OCI-LY7 (cell line): ENCODE data around the gene SH3RF3. TPM values are rescaled to one million over a fixed set of nuclear protein-coding genes. Genes with fewer than 3 reads are reported as not detected.

Experiments used
- BruUV-seq: library from RNA; stranded (reverse); fragments of 400-500 nt; replicated peaks from 2 replicates; lab custom pipeline; 2021; lab: Mats Ljungman, UMichigan
- CTCF ChIA-PET: fragments of 300-600 bp; sonication (Branson Sonifier 250); formaldehyde crosslinking; loops from one replicate; lab custom pipeline; 2022; ENCODE audit warnings: antibody characterized with exemption; ENCODE audit not compliant: unreplicated experiment; lab: Charles Lee
- POLR2A ChIA-PET: fragments of 300-600 bp; sonication (Branson Sonifier 250); formaldehyde crosslinking; loops from one replicate; lab custom pipeline; 2022; ENCODE audit warnings: antibody characterized with exemption; lab: Charles Lee
- DNase-seq: peaks from one replicate; pipeline ENCODE4 v3.0.0-alpha.2; 2015; ENCODE audit warnings: low spot score
- H2AFZ ChIP-seq: fragments of 200-600 bp; sonication (generic), shearing (Covaris generic); 2 replicates; pipeline ENCODE4 v1.6.1; 2014; ENCODE audit warnings: mild to moderate bottlenecking, antibody characterized with exemption, low read length, moderate library complexity
- H3K27ac ChIP-seq: fragments of 200-600 bp; sonication (generic); 2 replicates; pipeline ENCODE4 v1.5.1; 2014; ENCODE audit warnings: mixed run types, low read depth, mild to moderate bottlenecking, moderate library complexity, low read length, inconsistent platforms; ENCODE audit not compliant: poor library complexity, severe bottlenecking
- H3K36me3 ChIP-seq: fragments of 200-600 bp; sonication (generic); 2 replicates; pipeline ENCODE4 v1.6.1; 2014; ENCODE audit warnings: mild to moderate bottlenecking, antibody characterized with exemption, low read length, moderate library complexity, mixed read lengths; ENCODE audit not compliant: insufficient read depth
- H3K4me1 ChIP-seq: fragments of 200-600 bp; sonication (generic); 2 replicates; pipeline ENCODE4 v1.5.1; 2014; ENCODE audit warnings: mild to moderate bottlenecking, low read length; ENCODE audit not compliant: insufficient read depth, poor library complexity, severe bottlenecking
- H3K4me2 ChIP-seq: fragments of 200-600 bp; sonication (generic); 2 replicates; pipeline ENCODE4 v1.6.1; 2014; ENCODE audit warnings: mild to moderate bottlenecking, low read length
- H3K4me3 ChIP-seq: fragments of 200-600 bp; sonication (generic); 2 replicates; pipeline ENCODE4 v1.5.1; 2014; ENCODE audit warnings: mild to moderate bottlenecking, low read depth, low read length; ENCODE audit not compliant: poor library complexity, severe bottlenecking
- H3K79me2 ChIP-seq: fragments of 200-600 bp; sonication (generic); 2 replicates; pipeline ENCODE4 v1.6.1; 2016; ENCODE audit warnings: low read depth, mild to moderate bottlenecking, low read length, moderate library complexity, mixed read lengths; ENCODE audit not compliant: insufficient read depth
- H3K9me2 ChIP-seq: fragments of 200-600 bp; sonication (generic); 2 replicates; pipeline ENCODE4 v1.6.1; 2016; ENCODE audit warnings: mild to moderate bottlenecking, low read length, mixed read lengths; ENCODE audit not compliant: insufficient read depth
- H3K9me3 ChIP-seq: fragments of 200-600 bp; sonication (generic); 2 replicates; pipeline ENCODE4 v1.6.1; 2014; ENCODE audit warnings: mild to moderate bottlenecking, mixed run types, low read length, mixed read lengths
- H4K20me1 ChIP-seq: fragments of 200-600 bp; sonication (generic); 2 replicates; pipeline ENCODE4 v1.6.1; 2014; ENCODE audit warnings: mild to moderate bottlenecking, antibody characterized with exemption, low read length, moderate library complexity, mixed read lengths; ENCODE audit not compliant: insufficient read depth
- CTCF ChIP-seq: fragments of 200-600 bp; sonication (generic); conservative IDR thresholded peaks from 2 replicates; pipeline ENCODE4 v1.5.1; 2014; ENCODE audit warnings: mild to moderate bottlenecking, antibody characterized with exemption, low read length, moderate library complexity, mixed read lengths
- EZH2phosphoT487 ChIP-seq: fragments of 200-600 bp; sonication (generic); IDR thresholded peaks from 2 replicates; pipeline ENCODE4 v1.6.1; 2018; ENCODE audit warnings: low read depth, borderline replicate concordance, mild to moderate bottlenecking, mixed run types, antibody characterized with exemption, low read length, moderate library complexity, mixed read lengths
- intact Hi-C: fragments of 100-400 bp; cut with micrococcal nuclease; formaldehyde crosslinking; loops from one replicate; pipeline ENCODE4 v1.10.0; 2022; ENCODE audit not compliant: unreplicated experiment
- total RNA-seq, 2 experiments: library from RNA; depleted of rRNA in 1 of 2; stranded (reverse); fragments of >200 nt in 1 of 2; shearing (Covaris generic) in 1 of 2; gene quantifications; 2 replicates each; pipeline ENCODE4 v1.2.3, GENCODE V29; 2014 to 2022

The SH3RF3 gene
- total RNA-seq, 2 experiments from 2014 or later: not detected

DNA sequence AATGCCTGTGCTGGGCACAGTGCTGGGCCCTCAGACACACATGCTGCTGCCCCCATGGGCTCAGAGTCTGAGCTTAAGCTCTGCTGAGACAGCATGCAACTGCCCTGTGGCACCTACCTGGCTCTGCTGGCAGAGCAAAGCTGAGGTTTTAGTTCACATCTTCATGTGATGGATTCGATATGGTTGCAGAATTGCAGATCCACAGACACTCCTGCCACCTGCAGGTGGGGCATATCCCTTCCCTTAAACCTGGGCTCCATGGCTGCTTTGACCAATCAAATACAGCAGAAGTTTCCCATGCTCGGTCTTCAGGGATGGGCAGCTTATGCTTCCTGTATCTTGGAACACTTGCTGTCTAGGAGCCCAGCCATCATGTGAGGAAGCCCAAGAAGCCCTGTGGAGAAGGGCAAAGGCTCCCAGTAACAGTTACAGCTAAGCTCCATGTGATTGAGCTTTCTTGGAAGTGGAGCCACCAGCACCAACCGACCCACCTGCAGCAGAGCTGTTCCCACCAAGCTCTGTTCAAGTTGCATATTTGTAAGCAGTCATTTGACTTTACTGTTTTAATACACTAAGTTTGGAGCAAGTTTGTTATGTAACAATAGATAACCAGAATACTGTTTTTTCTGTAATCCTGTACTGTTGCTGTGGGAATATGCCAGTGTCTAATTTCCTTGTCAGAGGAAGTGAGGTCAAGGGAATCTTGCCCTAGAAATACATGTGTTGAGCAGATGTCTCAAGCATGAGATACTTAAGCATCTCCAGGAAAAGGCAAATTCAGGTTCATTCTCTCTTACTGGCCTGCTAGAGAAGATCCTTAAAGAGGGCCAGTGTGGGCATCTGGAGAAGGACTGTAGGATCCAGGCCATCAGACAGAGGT is 79.3 kb downstream of the SH3RF3 start:
- H3K9me3 ChIP-seq: no peaks in the 10 kb centered on the region
- no peaks in the 10 kb centered on the region for H3K79me2 ChIP-seq
- intact Hi-C loops: no loop called here
- no peak overlapping the region for H3K4me3 ChIP-seq
- ChIA-PET POLR2A (no interaction called here), CTCF (no interaction called here)
- no peaks in the 10 kb centered on the region for H3K9me2 ChIP-seq
- no peaks in the 10 kb centered on the region for H3K36me3 ChIP-seq
- no peak for DNase-seq
- H4K20me1 ChIP-seq: no peaks in the 10 kb centered on the region
- TF ChIP-seq CTCF: 0 out of 2 replicates have a peak, but pooled peaks have one; percentile 22
- no peak for TF ChIP-seq EZH2phosphoT487
- BruUV-seq: no TSS peak
- no peak overlapping the region for H3K27ac ChIP-seq
- H3K4me1 ChIP-seq: no peaks in the 10 kb centered on the region
- no peak overlapping the region for H3K4me2 ChIP-seq
- no peak overlapping the region for H2AFZ ChIP-seq

DNA sequence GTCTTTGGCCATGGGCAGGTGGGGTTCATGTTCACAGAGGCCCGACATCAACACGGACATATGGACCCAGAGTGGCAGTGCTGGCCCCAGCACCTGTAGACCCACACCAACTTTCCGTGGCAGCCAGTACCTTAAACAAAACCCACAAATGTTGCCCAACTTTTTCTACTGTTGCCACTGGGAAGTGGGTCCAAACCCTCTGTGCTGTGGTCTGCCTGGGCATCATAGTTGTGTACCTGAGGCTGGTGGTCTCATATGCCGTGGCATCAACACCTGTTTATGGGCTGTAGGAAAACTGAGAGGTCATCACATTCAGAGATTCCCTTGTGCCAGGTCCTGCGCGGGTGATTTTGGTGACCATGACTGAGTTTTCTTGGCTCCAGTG is 79.9 kb downstream of the SH3RF3 start:
- Histone ChIP-seq H3K36me3 (no peaks in the 10 kb centered on the region), H2AFZ (no peak overlapping the region), H3K79me2 (no peaks in the 10 kb centered on the region), H3K4me3 (no peak overlapping the region), H3K4me2 (no peak overlapping the region), H4K20me1 (no peaks in the 10 kb centered on the region), H3K9me2 (no peaks in the 10 kb centered on the region), H3K27ac (no peak overlapping the region), H3K4me1 (no peaks in the 10 kb centered on the region), H3K9me3 (no peaks in the 10 kb centered on the region)
- ChIA-PET POLR2A (no interaction called here), CTCF (no interaction called here)
- DNase-seq: no peak
- intact Hi-C loops: no loop called here
- BruUV-seq: no TSS peak
- TF ChIP-seq CTCF: no peak
- no peak for TF ChIP-seq EZH2phosphoT487

DNA sequence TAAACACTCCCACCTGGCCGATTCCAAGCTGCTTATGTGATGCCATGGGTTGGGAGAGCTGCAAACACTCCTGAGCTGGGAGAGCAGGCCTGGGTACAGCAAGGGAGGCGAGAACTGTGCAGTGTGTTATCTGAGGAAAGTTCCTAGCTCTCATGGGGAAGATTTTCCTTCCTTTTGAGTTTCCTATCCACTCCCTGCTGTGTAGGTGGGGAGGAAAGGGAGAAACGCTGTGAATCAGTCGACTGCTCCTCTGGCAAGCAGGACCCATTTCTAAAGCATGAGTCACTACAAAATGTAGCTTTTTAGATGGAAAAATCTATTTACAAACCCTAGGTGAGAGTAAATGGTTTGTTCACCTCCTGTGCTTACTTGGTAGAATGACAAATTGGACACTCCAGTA is 80.4 kb downstream of the SH3RF3 start:
- Histone ChIP-seq H2AFZ (no peak overlapping the region), H3K4me2 (no peak overlapping the region), H3K79me2 (no peaks in the 10 kb centered on the region), H3K4me1 (no peaks in the 10 kb centered on the region), H4K20me1 (no peaks in the 10 kb centered on the region), H3K36me3 (no peaks in the 10 kb centered on the region), H3K9me2 (no peaks in the 10 kb centered on the region), H3K27ac (no peak overlapping the region), H3K9me3 (no peaks in the 10 kb centered on the region), H3K4me3 (no peak overlapping the region)
- intact Hi-C loops: no loop called here
- TF ChIP-seq EZH2phosphoT487 (no peak), CTCF (no peak)
- CTCF ChIA-PET: no interaction called here
- POLR2A ChIA-PET: no interaction called here
- BruUV-seq: no TSS peak
- DNase-seq: no peak
